GM12878 (cell line): ENCODE data around the gene ZNF431.

Experiments used
- CBFB ChIP-seq: IDR thresholded peaks from 2 replicates; pipeline ENCODE4 v1.6.1; 2016; ENCODE audit warnings: antibody characterized with exemption, low read depth
- CTCF ChIP-seq, 3 experiments: IDR thresholded peaks in 2 of 3; conservative IDR thresholded peaks in 1 of 3; 2 replicates each; pipeline ENCODE4 v1.5.1; 2011; ENCODE audit warnings: low read depth in 3 of 3, low read length in 3 of 3, mild to moderate bottlenecking in 3 of 3, control low read depth in 2 of 3, moderate library complexity in 2 of 3, inconsistent platforms in 1 of 3, mixed read lengths in 1 of 3; ENCODE audit not compliant: control insufficient read depth in 2 of 3, insufficient read depth in 1 of 3; ENCODE audit errors: extremely low read depth in 1 of 3
- ETV6 ChIP-seq, 2 experiments: fragments of 450-650 bp in 1 of 2; IDR thresholded peaks in 1 of 2; conservative IDR thresholded peaks in 1 of 2; 2 replicates each; pipeline ENCODE4 v1.6.1; 2014; ENCODE audit warnings: antibody characterized with exemption in 1 of 2, borderline replicate concordance in 1 of 2, low read depth in 1 of 2, mild to moderate bottlenecking in 1 of 2, moderate library complexity in 1 of 2
- EZH2 ChIP-seq: IDR thresholded peaks from 2 replicates; pipeline ENCODE4 v1.6.1; 2012; ENCODE audit warnings: low read depth, mild to moderate bottlenecking, control low read depth, inconsistent platforms, low read length, borderline replicate concordance; ENCODE audit not compliant: control insufficient read depth
- NFYA ChIP-seq: IDR thresholded peaks from 2 replicates; pipeline ENCODE4 v1.6.1; 2011; ENCODE audit warnings: low read depth, mild to moderate bottlenecking, low read length, improper control_type of control experiment, borderline replicate concordance
- PKNOX1 ChIP-seq: fragments of 450-650 bp; IDR thresholded peaks from 2 replicates; pipeline ENCODE4 v1.6.1; 2016; ENCODE audit warnings: mild to moderate bottlenecking
- RAD21 ChIP-seq: IDR thresholded peaks from 2 replicates; pipeline ENCODE4 v1.6.1; 2011; ENCODE audit warnings: mild to moderate bottlenecking, low read depth, low read length, moderate library complexity; ENCODE audit not compliant: insufficient read depth
- RCOR1 ChIP-seq: conservative IDR thresholded peaks from 2 replicates; pipeline ENCODE4 v1.6.1; 2012; ENCODE audit warnings: low read depth, low read length, improper control_type of control experiment
- TCF7 ChIP-seq: IDR thresholded peaks from 2 replicates; pipeline ENCODE4 v1.6.1; 2014; ENCODE audit warnings: antibody characterized with exemption, borderline replicate concordance
- YY1 ChIP-seq: IDR thresholded peaks from 2 replicates; pipeline ENCODE4 v1.6.1; 2011; ENCODE audit warnings: low read depth, mild to moderate bottlenecking, low read length
- ZBED1 ChIP-seq: IDR thresholded peaks from 2 replicates; pipeline ENCODE4 v1.6.1; 2016; ENCODE audit warnings: borderline replicate concordance

GRCh38 chr19:21158523-21159135 lies 16.8 kb downstream of the ZNF431 start:
- no peak for TF ChIP-seq PKNOX1
- no peak for TF ChIP-seq EZH2
- TF ChIP-seq YY1 = no peak
- no peak for TF ChIP-seq RAD21
- TF ChIP-seq CTCF (IDR thresholded peaks at IDR 0.05 in 2 of 3, conservative IDR thresholded peaks at IDR 0.05 in 1 of 3; ENCODE audit: control insufficient read depth in 2 of 3, extremely low read depth in 1 of 3, insufficient read depth in 1 of 3, low read depth in 3 of 3, low read length in 3 of 3) = no peak
- no peak for TF ChIP-seq RCOR1
- no peak for TF ChIP-seq CBFB
- no peak for TF ChIP-seq ZBED1
- TF ChIP-seq NFYA = no peak
- TF ChIP-seq TCF7 = no peak
- no peak for TF ChIP-seq ETV6 (conservative IDR thresholded peaks at IDR 0.05 in 1 of 2, IDR thresholded peaks at IDR 0.05 in 1 of 2; ENCODE audit: borderline replicate concordance in 1 of 2, low read depth in 1 of 2)
